Neural progenitor cell (in vitro differentiated cells): ENCODE measurements around the gene ZNF202.

Experiments
- CTCF ChIP-seq: fragments of 200-600 bp; sonication (generic); IDR thresholded peaks from 2 replicates; pipeline ENCODE4 v1.5.1; 2017; ENCODE audit warnings: antibody characterized with exemption, mild to moderate bottlenecking
- EZH2phosphoT487 ChIP-seq: fragments of 200-600 bp; sonication (generic); IDR thresholded peaks from 2 replicates; pipeline ENCODE4 v1.6.1; 2017; ENCODE audit warnings: antibody characterized with exemption

DNA sequence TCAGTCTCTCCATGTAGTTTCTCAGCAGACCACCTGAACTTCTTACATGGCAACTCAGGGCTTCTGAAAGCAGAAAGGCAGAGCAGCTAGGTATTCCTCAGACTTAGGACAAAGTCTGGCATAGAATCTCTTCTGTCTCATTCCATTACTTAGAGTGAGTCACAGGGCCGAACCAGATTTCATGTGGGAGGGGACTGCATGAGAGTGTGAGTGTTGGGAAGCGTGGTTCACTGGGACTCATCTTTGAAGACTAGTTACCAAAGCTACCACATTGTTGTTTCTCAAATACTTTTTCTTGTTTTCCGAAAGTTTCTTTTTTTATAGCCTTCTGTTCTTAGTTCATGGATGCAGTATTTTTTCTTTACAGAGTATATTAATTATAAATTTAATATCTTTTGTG is 51.0 kb downstream of the ZNF202 start:
- no peak for TF ChIP-seq CTCF
- no peak for TF ChIP-seq EZH2phosphoT487
